Fibroblast of upper back skin (primary cell): ENCODE measurements around the gene PYGB.

Experiments
- DNase-seq: peaks from one replicate; pipeline ENCODE4 v3.0.0-alpha.2; 2013

PYGB gene

GRCh38 chr20:25283221-25283951 is 35.5 kb downstream of the PYGB start:
- no peak for DNase-seq

GRCh38 chr20:25284131-25284601 is 36.3 kb downstream of the PYGB start:
- no peak for DNase-seq

DNA sequence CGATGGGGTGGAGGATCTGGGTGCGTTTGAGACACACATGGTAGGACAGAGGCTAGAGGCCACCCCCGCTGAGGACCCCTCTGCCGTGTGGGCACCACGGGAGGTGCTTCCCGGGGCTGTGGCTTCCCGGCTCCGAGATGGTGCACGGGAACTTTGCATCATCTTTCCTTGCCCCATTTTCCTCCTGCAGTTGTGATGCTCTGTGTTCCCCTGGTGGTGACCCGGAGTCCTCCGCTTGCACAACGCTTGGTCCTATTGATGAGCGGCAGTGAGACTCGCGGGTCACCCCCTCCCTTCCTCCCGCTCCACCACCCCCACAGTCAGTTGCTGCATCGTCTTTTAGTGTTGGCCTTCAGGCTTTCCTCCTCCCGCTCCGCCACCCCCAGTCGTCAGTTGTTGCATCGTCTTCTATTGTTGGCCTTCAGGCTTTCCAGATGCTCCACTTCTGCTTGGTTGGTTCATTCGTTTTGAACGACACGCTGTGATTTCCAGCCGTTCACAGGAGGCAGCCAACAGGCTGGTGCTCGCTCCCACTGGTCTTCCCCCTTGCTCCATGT is 37.3 kb downstream of the PYGB start:
- no peak for DNase-seq

DNA sequence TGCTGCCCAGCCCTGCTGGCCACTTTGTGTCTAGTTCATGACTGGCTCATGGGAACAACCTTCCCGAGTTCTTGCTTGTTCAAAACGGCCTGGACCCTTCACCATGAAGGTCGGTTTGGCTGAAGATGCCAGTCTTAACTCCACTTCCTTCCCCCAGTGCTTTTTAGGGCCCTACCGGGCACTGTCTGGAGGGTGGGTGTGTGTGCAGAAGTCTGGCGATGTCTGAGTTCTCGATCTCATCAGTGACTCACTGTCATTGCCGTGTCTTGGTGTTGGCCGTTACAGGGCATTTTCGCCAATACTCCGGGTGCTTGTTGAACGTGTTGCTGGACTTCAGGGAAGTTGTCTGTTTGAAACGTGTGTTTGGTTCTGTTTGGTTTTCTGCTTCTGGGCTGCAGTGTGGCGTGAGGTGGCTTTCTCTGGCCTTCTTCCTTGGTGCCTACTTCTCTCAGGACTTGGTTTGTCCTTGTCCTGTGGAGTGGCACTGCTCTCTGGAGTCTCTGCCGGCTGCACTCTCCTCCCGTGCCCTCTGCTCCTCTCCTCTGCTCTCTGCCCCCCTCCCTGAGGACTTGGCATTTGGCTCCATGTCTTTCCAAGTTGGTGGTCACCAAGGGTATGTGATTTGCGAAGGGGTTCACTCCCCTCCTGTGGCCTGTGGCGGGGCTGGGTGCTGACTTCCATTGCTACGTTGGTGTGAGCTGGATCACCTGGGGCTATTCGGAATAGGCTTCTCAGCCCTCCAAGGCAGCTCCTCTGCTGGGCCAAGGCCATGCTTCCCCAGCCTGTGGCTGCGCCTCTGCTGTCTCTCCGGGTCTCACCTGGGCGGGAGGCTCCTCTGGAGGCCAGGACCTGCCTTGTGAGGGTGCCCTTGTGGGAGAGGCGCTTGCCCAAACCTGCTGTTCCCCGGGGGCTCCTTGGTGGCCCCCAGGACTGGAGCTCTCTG is 38.2 kb downstream of the PYGB start:
- DNase-seq, result no peak

- no peak for DNase-seq
These were observed 39.0 kb downstream of the PYGB start for GRCh38 chr20:25286917-25287316.

- no peak for DNase-seq
These were observed 39.9 kb downstream of the PYGB start for GRCh38 chr20:25287631-25288290.

- DNase-seq, result no peak
These were observed 40.7 kb downstream of the PYGB start for GRCh38 chr20:25288291-25289181.

GRCh38 chr20:25289886-25290597 is 42.2 kb downstream of the PYGB start:
- DNase-seq, result no peak

- no peak for DNase-seq
These were observed 43.0 kb downstream of the PYGB start for GRCh38 chr20:25290646-25291431.

GRCh38 chr20:25291432-25292133 is 43.7 kb downstream of the PYGB start:
- DNase-seq, result no peak

GRCh38 chr20:25292176-25292891 is 44.4 kb downstream of the PYGB start:
- no peak for DNase-seq

DNA sequence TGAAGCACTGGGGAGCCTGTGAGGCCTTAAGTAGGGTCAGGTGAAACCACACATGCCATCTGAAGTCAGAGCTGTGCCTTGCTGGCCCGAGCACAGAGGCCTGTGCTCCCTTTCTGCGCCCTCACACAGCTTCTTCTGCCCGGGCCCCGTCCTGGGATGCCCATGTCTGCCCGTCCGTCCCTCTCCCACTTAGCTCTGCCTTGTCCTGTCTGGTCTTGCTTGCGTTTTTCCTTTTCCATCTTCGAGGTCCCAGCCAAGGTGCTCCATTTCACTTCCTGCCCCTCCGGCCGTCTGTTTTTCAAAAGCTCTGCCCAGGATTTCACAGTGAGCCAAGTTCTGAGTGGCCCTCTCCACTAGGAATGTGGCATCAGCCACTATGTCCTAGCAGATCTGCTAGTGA is 45.6 kb downstream of the PYGB start:
- no peak for DNase-seq

- DNase-seq, result no peak
These were observed 46.1 kb downstream of the PYGB start for GRCh38 chr20:25293910-25294458.

DNA sequence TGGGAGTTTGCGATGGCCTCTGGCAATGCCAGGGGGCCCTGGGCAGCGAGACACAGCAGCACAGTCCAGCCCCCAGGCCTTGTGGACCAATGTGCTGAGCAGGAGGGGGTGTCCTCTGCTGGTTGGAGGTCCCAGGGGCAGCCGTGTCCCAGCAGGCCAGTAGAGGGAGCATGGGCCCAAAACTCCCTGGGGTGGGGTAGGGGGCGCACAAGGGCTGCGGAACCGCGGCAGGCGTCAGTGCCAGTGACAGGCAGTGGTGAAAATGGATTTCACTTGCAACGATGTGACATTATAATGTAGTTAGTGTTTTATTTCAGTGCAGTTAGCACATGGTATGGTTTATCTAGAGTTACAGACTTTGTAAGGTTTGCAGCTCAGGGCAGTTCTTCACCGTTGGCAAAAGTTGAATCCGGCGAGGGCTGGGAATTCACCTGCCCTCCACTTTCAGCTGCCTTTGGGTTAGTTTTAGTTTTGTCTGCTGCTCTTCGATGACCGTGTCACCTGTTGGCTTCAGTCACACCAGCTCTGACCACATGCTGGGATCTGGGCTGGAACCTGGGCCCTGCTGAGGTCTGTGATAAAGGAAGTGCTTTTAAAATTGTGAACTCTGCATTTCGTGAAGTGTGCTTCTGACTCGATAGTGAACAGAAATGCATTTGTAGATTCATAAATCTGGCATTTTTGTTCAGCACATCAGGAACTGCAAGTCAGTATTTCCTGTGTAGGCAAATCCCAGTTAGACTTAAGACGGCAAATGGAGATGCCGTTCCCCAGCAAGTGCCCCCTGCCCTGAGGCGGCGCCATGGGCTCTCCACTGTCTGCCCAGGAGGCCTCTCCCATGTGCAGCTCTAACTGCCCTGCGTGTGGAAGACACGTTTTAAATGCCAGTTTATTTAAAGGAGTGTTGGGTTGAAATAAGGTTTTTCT is 46.8 kb downstream of the PYGB start:
- DNase-seq, result peak; percentile 50

DNA sequence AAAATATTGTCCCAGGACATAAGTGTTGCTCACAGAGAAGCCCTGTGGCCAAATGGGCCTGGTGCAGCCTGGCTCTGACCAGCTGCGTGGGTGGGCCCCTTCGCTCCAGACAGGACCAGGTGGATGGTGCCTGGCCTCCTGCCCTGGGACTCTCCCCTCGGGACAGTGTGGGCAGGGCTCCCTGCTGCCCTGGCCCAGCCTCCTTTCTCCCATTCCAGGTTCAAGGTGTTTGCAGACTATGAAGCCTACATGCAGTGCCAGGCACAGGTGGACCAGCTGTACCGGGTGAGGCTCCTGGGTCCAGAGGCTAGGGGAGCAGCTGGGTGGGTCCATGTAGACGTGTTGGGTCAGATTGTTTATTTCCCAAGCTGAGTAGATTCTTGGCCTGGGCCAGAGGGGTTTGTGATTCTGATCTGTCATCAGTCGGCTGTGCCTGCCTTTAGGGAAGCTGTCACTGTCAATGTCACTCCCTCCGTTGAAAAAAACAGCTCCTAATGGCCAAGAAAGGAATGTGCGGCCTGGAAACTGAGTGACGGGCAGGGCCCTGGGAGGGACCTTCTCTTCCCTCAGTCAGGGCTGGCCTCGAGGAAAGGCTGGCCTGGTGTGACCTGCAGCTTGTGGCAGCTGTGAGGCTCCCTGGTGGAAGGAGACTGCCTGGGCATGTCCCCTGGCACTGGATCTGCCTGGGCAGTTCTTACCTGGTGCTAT is 47.7 kb downstream of the PYGB start:
- DNase-seq, result no peak

DNA sequence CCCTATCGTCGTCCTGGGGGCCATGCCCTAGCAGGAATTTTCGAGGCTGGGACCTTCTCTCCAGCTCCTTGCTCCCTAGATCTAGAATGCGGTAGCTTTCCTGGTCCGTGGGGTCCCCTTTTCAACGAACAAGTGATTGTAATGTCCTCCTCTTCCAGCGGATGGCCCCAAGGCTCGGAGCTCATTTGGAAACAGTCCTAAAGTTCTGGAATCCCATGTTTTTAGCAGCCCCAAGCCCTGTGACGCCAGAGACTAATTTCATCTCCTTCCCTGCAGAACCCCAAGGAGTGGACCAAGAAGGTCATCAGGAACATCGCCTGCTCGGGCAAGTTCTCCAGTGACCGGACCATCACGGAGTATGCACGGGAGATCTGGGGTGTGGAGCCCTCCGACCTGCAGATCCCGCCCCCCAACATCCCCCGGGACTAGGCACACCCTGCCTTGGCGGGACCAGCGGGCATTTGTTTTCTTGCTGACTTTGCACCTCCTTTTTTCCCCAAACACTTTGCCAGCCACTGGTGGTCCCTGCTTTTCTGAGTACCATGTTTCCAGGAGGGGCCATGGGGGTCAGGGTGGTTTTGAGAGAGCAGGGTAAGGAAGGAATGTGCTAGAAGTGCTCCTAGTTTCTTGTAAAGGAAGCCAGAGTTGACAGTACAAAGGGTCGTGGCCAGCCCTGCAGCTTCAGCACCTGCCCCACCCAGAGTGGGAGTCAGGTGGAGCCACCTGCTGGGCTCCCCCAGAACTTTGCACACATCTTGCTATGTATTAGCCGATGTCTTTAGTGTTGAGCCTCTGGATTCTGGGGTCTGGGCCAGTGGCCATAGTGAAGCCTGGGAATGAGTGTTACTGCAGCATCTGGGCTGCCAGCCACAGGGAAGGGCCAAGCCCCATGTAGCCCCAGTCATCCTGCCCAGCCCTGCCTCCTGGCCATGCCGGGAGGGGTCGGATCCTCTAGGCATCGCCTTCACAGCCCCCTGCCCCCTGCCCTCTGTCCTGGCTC is 48.5 kb downstream of the PYGB start:
- peak; percentile 6 for DNase-seq
